A549 treated with ZK216348 at 1 μM for 4 hours (cell line): ENCODE data around the gene RASA4B. TPM values are rescaled to one million over a fixed set of nuclear protein-coding genes. Genes with fewer than 3 reads are reported as not detected.

Source experiments
- total RNA-seq: library from RNA; stranded (reverse); fragments of 200-300 nt; extraction: Qiagen RNA extraction; gene quantifications from 5 replicates; pipeline ENCODE4 v1.2.3, GENCODE V29; 2022; ENCODE audit warnings: low read depth

The RASA4B gene
- total RNA-seq, result 0.78 to 2.1 TPM (median 1.5 TPM) in 5 replicates

DNA sequence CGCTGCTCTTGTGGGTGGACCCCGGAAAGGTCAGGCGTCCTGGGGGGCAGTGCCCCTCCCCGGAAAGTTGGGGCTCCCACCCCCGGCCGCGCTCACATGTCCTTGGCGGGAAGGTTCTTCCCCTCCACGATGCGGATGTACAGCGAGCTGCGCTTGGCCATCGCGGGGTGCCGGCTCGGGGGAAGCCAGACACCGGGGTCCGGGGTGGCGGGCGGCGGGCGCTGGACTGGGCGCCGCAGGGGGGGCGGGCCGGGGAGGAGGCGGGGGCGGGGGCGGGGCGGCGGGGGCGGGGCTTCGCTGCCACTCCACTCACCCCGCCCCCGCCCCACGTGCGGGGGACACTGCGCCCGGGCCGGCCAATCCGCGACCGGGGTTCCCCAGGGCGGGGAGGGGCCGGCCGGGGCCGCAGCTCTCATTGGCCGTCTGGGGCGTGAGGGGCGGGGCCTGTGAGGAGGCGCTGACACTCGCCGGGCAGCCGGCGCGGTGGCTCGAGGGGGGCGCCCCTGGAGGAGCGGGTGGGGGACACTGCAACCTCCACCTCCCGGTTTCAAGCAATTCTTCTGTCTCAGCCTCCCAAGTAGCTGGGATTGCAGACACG is at the start of gene RASA4B:
RASA4B (minus strand) TSS at position 228 of the 598 bp plus-strand sequence; CDS start at position 161, 67 bp downstream.

DNA sequence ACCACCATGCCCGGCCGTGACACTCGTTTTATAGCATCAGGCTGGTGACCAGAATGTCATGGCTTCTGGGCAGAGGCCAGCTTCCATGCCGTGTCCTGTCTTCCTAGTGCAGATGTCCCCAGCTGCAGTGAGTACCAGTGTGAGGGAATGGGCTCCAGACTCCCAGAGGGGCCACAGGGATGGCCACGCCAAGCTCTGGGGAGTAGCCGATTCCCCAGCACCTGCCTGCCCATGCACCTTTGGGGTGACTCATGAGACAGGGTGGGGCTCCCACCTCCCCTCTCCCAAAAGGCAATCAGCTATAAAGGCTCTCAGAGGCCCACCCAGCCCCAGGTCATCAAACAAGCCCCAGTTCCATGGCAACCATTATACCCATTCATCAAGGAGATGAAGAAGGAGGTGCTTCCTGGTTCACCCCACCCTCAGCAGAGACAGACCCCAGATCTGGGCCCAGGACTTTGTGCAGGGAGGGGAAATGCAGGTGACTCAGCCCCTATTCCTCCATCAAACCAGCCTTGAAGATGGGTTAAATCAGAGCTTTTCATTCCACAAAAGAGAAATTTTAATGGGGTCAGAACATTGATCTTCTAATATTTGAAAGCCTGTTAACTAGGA is 33.3 kb upstream of the RASA4B start, which contains the start of gene SPDYE2:
SPDYE2 (plus strand) TSS at position 419 of the 615 bp plus-strand sequence. CDS start 2,030 bp downstream, outside the sequence.

DNA sequence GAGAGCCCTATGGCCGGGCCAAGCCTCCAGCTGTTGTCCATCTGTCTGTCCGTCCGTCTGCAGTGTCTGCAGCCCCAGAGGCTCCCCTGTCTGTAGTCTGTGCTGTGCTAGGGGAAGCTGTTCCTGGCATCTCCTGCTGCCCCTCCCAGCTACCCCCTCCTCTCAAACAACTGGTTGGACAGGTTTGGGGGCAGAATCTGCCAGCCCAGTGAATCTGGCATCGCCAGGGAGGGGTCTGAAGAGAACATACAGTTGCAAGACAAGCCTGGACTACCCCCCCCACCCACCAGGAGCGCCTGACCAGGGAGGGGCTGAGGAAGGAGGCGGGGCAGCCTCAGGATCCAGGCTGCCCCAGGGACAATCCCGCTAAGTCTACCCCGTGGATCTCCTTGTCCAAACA is 26.0 kb upstream of the RASA4B start, which contains the start of gene UPK3BL2:
UPK3BL2 (minus strand) TSS at position 101 of the 400 bp plus-strand sequence; CDS start at position 41, 60 bp downstream.

DNA sequence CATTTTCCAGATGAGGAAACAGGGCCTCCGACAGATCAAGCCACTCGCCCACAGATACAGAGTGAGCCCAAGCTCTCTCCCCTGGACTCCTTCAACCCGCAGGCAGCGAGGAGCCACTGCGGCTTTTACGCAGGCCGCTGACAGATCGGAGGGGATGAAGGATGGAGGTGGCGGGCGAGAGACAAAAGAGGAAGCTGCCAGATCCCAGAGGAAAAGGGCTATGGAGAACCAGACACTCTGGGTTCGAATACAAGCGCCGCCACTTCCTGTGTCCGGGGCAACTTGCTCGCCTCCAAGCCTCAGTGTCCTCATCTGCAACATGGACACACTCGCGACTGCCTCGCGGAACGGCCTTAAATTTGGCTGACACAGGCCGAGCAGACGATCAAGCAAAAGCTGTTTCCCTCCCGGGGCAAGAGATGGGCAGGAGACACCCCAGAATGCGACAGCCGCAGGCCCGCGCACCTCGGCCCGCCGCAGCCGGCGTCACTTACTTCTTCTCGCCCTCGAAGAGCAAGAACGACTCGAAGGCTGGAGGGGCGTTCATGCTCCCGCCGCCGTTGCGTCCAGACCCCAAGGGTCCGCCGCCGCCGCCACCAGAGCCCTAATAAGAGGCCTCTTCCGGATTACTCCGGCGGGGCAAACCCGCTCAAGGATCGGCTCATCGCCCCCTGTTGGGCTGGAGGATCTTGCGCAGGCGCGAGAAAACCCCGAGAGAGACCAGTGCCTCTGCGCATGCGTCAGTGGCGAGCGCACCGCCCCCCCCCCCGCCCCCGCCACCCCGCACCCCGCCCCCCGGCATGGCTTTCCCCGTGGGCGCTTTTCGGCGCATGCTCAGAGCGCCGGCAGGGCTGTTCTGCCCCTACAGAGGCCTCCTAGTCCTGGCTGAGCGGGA is 39.0 kb downstream of the RASA4B start, which contains the start of gene POLR2J:
POLR2J (minus strand) TSS at position 609 of the 895 bp plus-strand sequence; CDS start at position 547, 62 bp downstream.

DNA sequence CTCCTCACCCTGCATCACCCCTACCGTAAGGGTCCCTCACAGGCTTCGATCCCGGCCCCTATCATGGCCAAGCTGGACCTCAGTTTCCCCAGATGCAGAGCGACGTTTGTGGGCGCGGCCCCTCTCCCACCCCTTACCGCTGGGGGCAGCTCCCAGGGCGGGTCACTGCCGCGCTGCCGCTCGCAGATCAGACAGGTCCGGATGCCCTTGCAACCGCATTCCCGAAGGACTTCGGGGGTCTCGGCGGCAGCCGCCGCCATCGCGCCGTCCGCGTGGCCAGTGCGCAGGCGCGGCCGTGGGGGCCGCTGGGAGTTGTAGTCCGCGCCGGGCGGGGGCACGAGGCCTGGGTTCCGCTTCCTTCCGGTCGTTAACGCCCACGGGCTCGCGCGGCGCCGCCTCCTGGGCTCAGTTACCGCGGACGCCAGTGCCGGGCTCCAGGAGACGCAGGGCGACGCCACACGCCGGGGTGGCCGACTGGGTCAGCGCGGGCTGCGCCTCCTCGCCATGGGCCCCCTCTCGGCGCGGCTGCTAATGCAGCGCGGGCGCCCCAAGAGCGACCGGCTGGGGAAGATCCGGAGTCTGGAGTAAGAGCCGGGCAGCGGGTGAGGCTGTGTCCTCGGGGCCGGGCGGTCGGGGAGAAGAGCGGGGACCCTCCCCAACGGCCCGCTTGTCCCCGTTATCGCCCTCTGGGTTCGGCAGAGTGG is 52.8 kb downstream of the RASA4B start, which contains the start of the genes ALKBH4 and LRWD1:
ALKBH4 (minus strand) TSS at position 287 of the 704 bp plus-strand sequence; CDS start at position 260, 27 bp downstream.
LRWD1 (plus strand) TSS at position 408 of the 704 bp plus-strand sequence; CDS start at position 505, 97 bp downstream.

DNA sequence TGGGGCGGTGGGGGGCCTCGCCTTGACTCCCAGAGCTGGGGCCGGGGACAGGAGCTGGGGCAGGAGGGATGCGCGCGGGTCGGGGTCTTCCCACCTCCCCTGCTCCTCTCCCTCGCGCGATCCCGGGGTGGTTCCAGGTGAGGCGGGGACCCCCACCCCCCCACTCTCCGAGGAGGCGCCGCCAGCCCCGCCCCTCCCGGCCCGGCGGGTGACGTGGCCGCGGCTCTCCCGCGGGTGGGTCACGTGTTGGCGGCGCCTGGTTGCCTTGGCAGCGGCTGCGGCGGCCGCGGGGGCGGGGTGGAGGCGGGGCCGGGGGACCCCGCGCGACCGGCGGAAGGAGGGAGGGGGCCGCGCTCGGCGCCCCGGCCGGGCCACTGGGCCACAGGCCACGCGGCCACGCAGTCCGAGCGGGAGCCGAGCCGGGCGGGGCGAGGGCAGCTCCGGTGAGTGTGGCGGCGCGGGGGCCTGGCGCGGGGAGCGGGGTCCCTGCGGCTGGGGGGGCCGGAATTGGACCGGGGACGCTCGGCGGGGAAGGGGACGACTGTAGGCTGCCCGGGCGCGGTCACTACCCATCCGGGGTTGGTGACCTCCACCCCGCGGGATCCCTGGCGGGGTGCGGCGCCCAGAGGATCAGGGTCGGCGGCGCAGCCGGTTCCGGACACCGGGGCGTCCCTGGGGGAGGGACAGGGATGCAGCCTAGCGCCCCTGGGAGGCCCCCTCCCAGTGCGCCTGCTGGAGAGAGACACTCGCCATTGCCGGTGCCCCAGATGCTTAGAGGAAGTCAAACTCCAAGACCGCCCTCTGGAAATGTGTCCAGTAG is 84.1 kb downstream of the RASA4B start, which contains the start of gene ORAI2:
ORAI2 (plus strand) TSS at position 357 of the 820 bp plus-strand sequence. CDS start 5,382 bp downstream, outside the sequence.

Other genes starting within 250 kb of the RASA4B start
- 1.2 to 4.6 TPM (median 3.8 TPM) in 5 replicates for gene SH2B2, start 230.9 kb downstream of the RASA4B start, total RNA-seq
- not detected in 5 replicates for gene SPDYE6, start 161.3 kb downstream of the RASA4B start, total RNA-seq
- gene PRKRIP1, start 121.4 kb downstream of the RASA4B start, total RNA-seq, result 18.0 to 24.4 TPM (median 22.2 TPM) in 5 replicates
- 17.7 to 38.1 TPM (median 37.1 TPM) in 5 replicates for gene ORAI2, start 84.2 kb downstream of the RASA4B start, total RNA-seq
- gene ALKBH4, start 52.9 kb downstream of the RASA4B start, total RNA-seq, result 8.2 to 13.5 TPM (median 10.7 TPM) in 5 replicates
- 17.5 to 35.3 TPM (median 33.2 TPM) in 5 replicates for gene LRWD1, start 52.8 kb downstream of the RASA4B start, total RNA-seq
- 103 to 132 TPM (median 108 TPM) in 5 replicates for gene POLR2J, start 38.9 kb downstream of the RASA4B start, total RNA-seq
- 2.1 to 5.0 TPM (median 2.6 TPM) in 5 replicates for gene UPK3BL2, start 25.9 kb upstream of the RASA4B start, total RNA-seq
- not detected in 5 replicates for gene SPDYE2, start 33.4 kb upstream of the RASA4B start, total RNA-seq
- 17.4 to 50.4 TPM (median 26.3 TPM) in 5 replicates for gene POLR2J3, start 54.8 kb upstream of the RASA4B start, total RNA-seq
- 1.4 to 2.8 TPM (median 2.3 TPM) in 5 replicates for gene RASA4, start 99.0 kb upstream of the RASA4B start, total RNA-seq
- 5.6 to 14.5 TPM (median 11.7 TPM) in 5 replicates for gene UPK3BL1, start 125.0 kb upstream of the RASA4B start, total RNA-seq
- gene SPDYE2B, start 132.5 kb upstream of the RASA4B start, total RNA-seq, result not detected in 5 replicates
- gene POLR2J2, start 153.9 kb upstream of the RASA4B start, total RNA-seq, result 0.26 to 0.89 TPM (median 0.36 TPM) in 4 of 5 replicates, not detected in the other
- 5.6 to 8.5 TPM (median 7.4 TPM) in 5 replicates for gene FAM185A, start 231.2 kb upstream of the RASA4B start, total RNA-seq